Esophagus muscularis mucosa (tissue), 3 donors: ENCODE results near the gene COL25A1.

Experiments used
- POLR2A ChIP-seq: fragments of 450-650 bp; IDR thresholded peaks from one replicate; pipeline ENCODE4 v1.6.1; 2017; ENCODE audit warnings: antibody characterized with exemption, moderate library complexity, mild to moderate bottlenecking, low read depth
- TF ChIP-seq, protein P1 (sequence below), 3 experiments: fragments of 200-600 bp in 2 of 3; fragments of 450-650 bp in 1 of 3; sonication (generic) in 2 of 3; IDR thresholded peaks; one replicate each; pipeline ENCODE4 v1.5.1; 2017 to 2019; ENCODE audit warnings: antibody characterized with exemption in 3 of 3, mild to moderate bottlenecking in 2 of 3, moderate library complexity in 1 of 3

DNA sequence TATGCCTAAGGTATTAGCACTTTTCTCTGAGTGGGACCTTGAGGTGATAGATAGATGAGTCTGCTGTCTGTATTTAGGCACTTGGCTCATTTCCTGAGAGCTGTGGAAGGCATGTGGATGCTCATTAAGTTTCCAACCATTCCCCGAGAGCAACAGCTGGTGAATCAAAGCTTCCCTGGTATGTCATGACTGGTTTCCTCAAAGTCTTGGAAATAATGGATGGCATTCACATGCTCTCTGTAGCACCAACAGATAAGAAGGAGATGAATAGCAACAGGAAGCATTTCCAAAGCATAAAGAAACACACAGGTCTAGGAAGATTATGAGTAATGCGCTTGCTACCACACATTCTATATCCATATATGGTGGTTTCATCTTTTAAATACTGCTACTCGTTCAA lies 421.3 kb downstream of the COL25A1 start:
- TF ChIP-seq POLR2A, result no peak
- TF ChIP-seq, protein P1, sequence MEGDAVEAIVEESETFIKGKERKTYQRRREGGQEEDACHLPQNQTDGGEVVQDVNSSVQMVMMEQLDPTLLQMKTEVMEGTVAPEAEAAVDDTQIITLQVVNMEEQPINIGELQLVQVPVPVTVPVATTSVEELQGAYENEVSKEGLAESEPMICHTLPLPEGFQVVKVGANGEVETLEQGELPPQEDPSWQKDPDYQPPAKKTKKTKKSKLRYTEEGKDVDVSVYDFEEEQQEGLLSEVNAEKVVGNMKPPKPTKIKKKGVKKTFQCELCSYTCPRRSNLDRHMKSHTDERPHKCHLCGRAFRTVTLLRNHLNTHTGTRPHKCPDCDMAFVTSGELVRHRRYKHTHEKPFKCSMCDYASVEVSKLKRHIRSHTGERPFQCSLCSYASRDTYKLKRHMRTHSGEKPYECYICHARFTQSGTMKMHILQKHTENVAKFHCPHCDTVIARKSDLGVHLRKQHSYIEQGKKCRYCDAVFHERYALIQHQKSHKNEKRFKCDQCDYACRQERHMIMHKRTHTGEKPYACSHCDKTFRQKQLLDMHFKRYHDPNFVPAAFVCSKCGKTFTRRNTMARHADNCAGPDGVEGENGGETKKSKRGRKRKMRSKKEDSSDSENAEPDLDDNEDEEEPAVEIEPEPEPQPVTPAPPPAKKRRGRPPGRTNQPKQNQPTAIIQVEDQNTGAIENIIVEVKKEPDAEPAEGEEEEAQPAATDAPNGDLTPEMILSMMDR (IDR thresholded peaks at IDR 0.05), result no peak
